GM19240 (cell line): ENCODE data around the gene KRT81.
A peak's percentile ranks its signal among the peaks of the same experiment; 100 is the strongest.
"Not testable (repeated sequence)": the region's sequence is repeated elsewhere in the genome, so short reads cannot be mapped to it uniquely, and the experiment has no call there.

Experiments used
- DNase-seq: peaks from one replicate; pipeline ENCODE4 v3.0.0; 2011; ENCODE audit warnings: low spot score; ENCODE audit not compliant: insufficient read length

The KRT81 gene

GRCh38 chr12:52254180-52254964 lies 37.0 kb downstream of the KRT81 start:
- no peak for DNase-seq

GRCh38 chr12:52253391-52254179 lies 37.7 kb downstream of the KRT81 start:
- DNase-seq = no peak

- no peak for DNase-seq
These were observed 38.5 kb downstream of the KRT81 start for GRCh38 chr12:52252728-52253343.

GRCh38 chr12:52252175-52252615 lies 39.1 kb downstream of the KRT81 start:
- not testable (repeated sequence) for DNase-seq

- DNase-seq = no peak
These were observed 39.8 kb downstream of the KRT81 start for GRCh38 chr12:52251367-52252051.

- DNase-seq = no peak
These were observed 41.0 kb downstream of the KRT81 start for GRCh38 chr12:52250048-52250990.

GRCh38 chr12:52249511-52250047 lies 41.8 kb downstream of the KRT81 start:
- no peak for DNase-seq

GRCh38 chr12:52248541-52249461 lies 42.5 kb downstream of the KRT81 start:
- no peak for DNase-seq

- DNase-seq = no peak
These were observed 43.5 kb downstream of the KRT81 start for GRCh38 chr12:52247622-52248540.

GRCh38 chr12:52246720-52247621 lies 44.4 kb downstream of the KRT81 start:
- DNase-seq = no peak

GRCh38 chr12:52245962-52246569 lies 45.3 kb downstream of the KRT81 start:
- no peak for DNase-seq

GRCh38 chr12:52245259-52245961 lies 45.9 kb downstream of the KRT81 start:
- DNase-seq = no peak

- no peak for DNase-seq
These were observed 46.7 kb downstream of the KRT81 start for GRCh38 chr12:52244615-52244994.

- peak; percentile 85 for DNase-seq
These were observed 47.3 kb downstream of the KRT81 start for GRCh38 chr12:52243856-52244614.

GRCh38 chr12:52243259-52243855 lies 48.0 kb downstream of the KRT81 start:
- no peak for DNase-seq
